EL (cell line): ENCODE results near the gene HEG1.

Source experiments
- DNase-seq: peaks from one replicate; pipeline ENCODE4 v3.0.0-alpha.2; 2016

HEG1 gene

DNA sequence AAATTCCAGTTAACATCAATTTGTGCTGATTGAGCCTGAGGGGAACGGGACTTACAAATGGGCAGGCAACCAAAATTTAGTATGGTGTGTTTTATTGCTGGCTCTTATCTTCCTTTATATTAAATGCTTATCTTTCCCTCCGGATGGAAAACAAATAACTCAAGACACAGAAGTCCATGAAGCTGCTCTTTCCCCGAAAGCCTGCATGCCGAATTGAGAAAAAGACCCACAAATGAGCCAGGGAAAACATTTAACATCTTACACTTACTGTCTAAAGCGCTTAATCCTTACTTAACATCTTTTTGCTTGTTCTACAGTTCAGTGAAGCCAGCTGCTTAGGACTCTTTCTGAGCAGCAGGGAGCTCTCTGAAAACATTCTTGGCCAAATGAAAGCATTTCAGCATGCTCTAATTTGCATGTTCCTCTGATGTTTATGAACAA, 49.5 kb downstream of the HEG1 start:
- DNase-seq: no peak

GRCh38 chr3:125005676-125006075, 50.1 kb downstream of the HEG1 start:
- DNase-seq: peak; percentile 45

- DNase-seq: no peak
Observed at GRCh38 chr3:125005222-125005621, 50.6 kb downstream of the HEG1 start.

- no peak for DNase-seq
Observed at GRCh38 chr3:125003859-125004595, 51.8 kb downstream of the HEG1 start.

GRCh38 chr3:125003369-125003853, 52.4 kb downstream of the HEG1 start:
- DNase-seq: peak; percentile 37

- no peak for DNase-seq
Observed at GRCh38 chr3:125002414-125003368, 53.1 kb downstream of the HEG1 start.

GRCh38 chr3:125001557-125002413, 54.0 kb downstream of the HEG1 start:
- DNase-seq: no peak

DNA sequence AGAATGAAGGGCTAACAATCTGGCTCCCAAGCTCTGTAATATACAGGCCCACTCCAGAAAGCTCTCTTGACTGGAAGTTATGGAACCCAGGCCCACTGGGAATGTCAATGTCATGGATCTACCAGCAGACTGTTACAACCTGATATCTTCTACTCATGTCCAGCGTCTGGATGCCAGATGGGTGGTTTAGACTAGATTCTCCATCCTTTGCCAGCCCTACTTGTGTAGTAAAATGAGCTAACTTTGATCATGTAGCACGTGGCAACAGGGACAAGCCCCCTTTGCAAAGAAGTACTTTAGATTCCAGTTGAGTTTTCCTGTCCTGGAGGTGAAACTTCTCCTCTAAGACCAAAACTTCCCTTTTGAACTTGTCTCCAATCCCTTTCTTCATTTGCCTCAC, 55.1 kb downstream of the HEG1 start:
- no peak for DNase-seq

DNA sequence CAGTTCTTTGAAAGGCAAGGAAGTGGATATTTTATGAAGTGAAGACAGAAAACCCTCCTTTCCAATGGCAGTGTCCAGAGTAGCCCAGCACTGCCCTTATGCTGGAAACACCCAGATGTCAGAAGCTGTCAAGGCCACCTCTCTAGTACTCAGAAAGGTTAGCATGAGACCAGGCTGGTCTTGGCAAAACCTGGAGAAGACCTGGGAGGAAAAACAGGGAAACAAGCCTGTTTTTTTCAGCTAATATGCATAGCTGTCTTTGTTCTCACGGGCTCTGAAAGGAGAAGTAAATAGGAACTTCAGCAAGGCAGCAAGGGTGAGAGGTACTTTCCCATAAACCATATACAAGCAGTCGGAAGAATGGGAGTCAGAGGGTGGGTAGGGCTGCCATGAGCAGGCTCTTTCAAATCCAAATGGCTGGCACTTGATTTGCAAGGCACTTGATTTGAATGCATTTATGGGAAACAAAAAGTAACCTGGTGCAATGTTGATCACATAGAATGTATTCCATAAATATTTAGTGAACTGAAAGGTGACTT, 55.8 kb downstream of the HEG1 start:
- no peak for DNase-seq

GRCh38 chr3:124999317-124999716, 56.5 kb downstream of the HEG1 start:
- no peak for DNase-seq

GRCh38 chr3:124998247-124998630, 57.6 kb downstream of the HEG1 start:
- no peak for DNase-seq

GRCh38 chr3:124997303-124998246, 58.2 kb downstream of the HEG1 start:
- no peak for DNase-seq

GRCh38 chr3:124995460-124995994, 60.3 kb downstream of the HEG1 start:
- peak; percentile 47 for DNase-seq

DNA sequence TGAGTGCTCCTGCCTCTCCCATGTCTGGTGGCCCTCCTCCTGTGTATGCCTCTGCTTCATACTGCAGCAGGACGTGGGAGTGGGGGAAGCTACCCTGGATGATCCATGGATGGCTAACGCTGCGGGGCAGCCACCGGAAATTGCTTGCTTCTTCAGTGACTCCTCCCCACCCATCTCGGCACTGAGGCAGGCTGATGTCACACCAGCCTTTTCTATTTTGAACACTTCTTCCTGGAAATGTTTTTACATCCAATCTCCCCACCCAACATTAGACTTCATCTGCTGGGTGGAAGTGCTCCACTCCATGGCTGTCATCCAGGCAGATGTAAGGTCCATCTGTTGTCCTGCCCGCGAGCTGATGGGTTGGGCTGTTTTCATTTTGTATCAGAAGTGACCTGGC, 62.3 kb downstream of the HEG1 start:
- DNase-seq: no peak

DNA sequence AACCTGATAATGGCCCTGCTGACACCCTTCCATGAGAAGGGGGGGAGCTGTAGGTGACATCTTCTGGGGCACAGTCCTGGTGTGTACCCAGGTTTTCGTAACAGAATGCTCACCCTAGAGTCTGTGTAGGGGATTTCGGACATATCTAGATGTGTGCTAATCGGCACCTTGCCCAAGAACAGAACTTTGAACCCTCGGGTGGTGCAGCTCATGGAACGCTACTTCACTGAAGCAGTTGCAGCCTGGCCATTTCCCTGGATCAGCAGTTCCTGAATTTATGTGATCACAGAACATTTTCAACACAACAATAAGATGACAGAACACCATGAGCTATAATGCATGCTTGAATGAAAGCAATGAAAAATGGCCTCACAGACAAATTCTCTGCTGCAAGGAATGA, 63.8 kb downstream of the HEG1 start:
- DNase-seq: no peak

GRCh38 chr3:124986192-124987143, 69.3 kb downstream of the HEG1 start:
- peak; percentile 99 for DNase-seq

GRCh38 chr3:124985349-124985748, 70.4 kb downstream of the HEG1 start:
- DNase-seq: peak; percentile 91

DNA sequence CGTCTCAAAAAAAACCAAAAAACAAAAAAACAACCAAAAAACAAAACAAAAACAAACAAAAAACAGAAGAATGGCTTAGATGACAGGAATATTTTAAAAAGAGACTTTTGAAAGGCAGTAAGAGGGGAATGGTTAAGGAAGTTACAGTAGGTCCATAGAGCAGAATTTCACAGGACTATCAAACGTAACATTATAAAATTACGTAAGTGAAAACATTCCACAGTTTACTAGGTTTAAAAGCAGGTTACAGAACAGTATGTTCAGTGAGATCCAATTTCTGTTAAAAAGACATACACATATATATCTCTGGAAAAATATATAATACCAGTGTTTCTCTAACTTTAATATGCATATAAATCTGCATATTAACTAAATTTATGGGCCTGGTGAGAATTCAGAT, 71.0 kb downstream of the HEG1 start:
- DNase-seq: no peak

GRCh38 chr3:124982855-124983254, 72.9 kb downstream of the HEG1 start:
- DNase-seq: no peak

- no peak for DNase-seq
Observed at GRCh38 chr3:124981472-124981871, 74.3 kb downstream of the HEG1 start.
